Neural progenitor cell (in vitro differentiated cells): ENCODE results near the gene FOXC2.

Experiments used
- EZH2 ChIP-seq: fragments of 200-600 bp; sonication (generic); IDR thresholded peaks from 2 replicates; pipeline ENCODE4 v1.6.1; 2017; ENCODE audit warnings: antibody characterized with exemption, mild to moderate bottlenecking, moderate library complexity
- EZH2phosphoT487 ChIP-seq: fragments of 200-600 bp; sonication (generic); IDR thresholded peaks from 2 replicates; pipeline ENCODE4 v1.6.1; 2017; ENCODE audit warnings: antibody characterized with exemption
- TF ChIP-seq, protein P1 (sequence below): fragments of 200-600 bp; sonication (generic); IDR thresholded peaks from 2 replicates; pipeline ENCODE4 v1.5.1; 2017; ENCODE audit warnings: antibody characterized with exemption, mild to moderate bottlenecking

DNA sequence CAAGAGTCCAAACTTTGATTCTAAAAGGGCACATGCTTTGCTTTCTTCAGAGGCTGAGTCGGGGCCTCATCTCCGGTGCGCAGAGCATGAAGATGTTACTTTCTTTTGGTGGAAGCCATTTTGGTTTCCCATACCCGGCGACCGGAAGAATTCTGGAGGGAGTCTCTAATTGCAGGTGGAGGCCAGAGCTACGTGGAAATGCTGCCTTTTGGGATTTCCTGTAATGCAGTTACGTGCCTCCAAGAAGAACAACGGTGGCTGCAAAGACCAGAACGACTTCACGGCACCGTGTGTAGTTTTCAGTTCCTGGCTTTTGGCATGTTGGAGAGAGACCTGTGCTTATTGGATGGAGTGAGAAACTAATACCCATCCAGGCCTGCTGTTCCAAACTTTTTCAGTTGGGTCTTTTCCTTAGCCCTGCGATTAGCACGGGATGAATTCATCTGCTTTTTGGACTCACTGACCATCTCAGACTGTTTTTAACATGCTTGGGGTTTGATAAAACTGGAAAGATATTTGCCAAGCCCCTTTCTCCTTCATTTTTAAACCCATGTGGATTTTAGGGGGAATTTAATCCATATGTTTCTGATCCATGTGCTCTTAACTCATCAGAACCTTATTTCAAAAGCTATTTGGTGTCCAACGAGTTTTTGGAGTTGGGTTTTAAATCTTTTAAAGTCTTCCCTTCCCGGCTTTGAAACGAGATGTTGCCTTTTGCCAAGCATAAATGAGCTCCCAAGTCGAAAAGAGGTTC is 30.7 kb downstream of the FOXC2 start:
- TF ChIP-seq, protein P1, sequence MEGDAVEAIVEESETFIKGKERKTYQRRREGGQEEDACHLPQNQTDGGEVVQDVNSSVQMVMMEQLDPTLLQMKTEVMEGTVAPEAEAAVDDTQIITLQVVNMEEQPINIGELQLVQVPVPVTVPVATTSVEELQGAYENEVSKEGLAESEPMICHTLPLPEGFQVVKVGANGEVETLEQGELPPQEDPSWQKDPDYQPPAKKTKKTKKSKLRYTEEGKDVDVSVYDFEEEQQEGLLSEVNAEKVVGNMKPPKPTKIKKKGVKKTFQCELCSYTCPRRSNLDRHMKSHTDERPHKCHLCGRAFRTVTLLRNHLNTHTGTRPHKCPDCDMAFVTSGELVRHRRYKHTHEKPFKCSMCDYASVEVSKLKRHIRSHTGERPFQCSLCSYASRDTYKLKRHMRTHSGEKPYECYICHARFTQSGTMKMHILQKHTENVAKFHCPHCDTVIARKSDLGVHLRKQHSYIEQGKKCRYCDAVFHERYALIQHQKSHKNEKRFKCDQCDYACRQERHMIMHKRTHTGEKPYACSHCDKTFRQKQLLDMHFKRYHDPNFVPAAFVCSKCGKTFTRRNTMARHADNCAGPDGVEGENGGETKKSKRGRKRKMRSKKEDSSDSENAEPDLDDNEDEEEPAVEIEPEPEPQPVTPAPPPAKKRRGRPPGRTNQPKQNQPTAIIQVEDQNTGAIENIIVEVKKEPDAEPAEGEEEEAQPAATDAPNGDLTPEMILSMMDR, result no peak
- TF ChIP-seq EZH2 (no peak), EZH2phosphoT487 (no peak)
